WTC11 (cell line): Measurements from ENCODE around the gene SPATA9. TPM values are rescaled to one million over a fixed set of nuclear protein-coding genes. Genes with fewer than 3 reads are reported as not detected.

ENCODE experiments used
- ATAC-seq: fragments of 200-7000 bp; cut with Tn5 transposase; 2 replicates; pipeline ENCODE4 v1.10.0; 2021; ENCODE audit warnings: mild to moderate bottlenecking, moderate library complexity
- CTCF ChIA-PET: fragments of 300-600 bp; sonication (Branson Sonifier 250); formaldehyde crosslinking; loops from one replicate; lab custom pipeline; 2021; ENCODE audit warnings: antibody characterized with exemption; lab: Charles Lee
- POLR2A ChIA-PET: fragments of 350-600 bp; sonication (Branson Sonifier 250); formaldehyde crosslinking; loops from one replicate; lab custom pipeline; 2021; ENCODE audit warnings: antibody characterized with exemption; lab: Charles Lee
- DNase-seq: peaks from one replicate; pipeline ENCODE4 v3.0.0; 2021; ENCODE audit warnings: low spot score
- H3K27ac Mint-ChIP-seq: 2 replicates; pipeline ENCODE4 v1.8.0; 2021; ENCODE audit warnings: mixed read lengths
- H3K27me3 Mint-ChIP-seq: 2 replicates; pipeline ENCODE4 v1.8.0; 2021; ENCODE audit warnings: low read depth, mild to moderate bottlenecking, moderate library complexity, mixed read lengths
- H3K36me3 Mint-ChIP-seq: 2 replicates; pipeline ENCODE4 v1.8.0; 2021; ENCODE audit warnings: mixed read lengths
- H3K4me1 Mint-ChIP-seq: 2 replicates; pipeline ENCODE4 v1.8.0; 2022; ENCODE audit warnings: mixed read lengths
- H3K4me3 Mint-ChIP-seq: 2 replicates; pipeline ENCODE4 v1.8.0; 2021; ENCODE audit warnings: mild to moderate bottlenecking, moderate library complexity, mixed read lengths
- H3K9me3 Mint-ChIP-seq: 2 replicates; pipeline ENCODE4 v1.8.0; 2021; ENCODE audit warnings: mixed read lengths
- CBFB ChIP-seq: sonication (generic); formaldehyde crosslinking; IDR thresholded peaks from 2 replicates; pipeline ENCODE4 v1.8.1; 2022; ENCODE audit warnings: mild to moderate bottlenecking, low read depth, missing genetic modification reagents
- FOXJ3 ChIP-seq: sonication (generic); formaldehyde crosslinking; IDR thresholded peaks from 2 replicates; pipeline ENCODE4 v1.9.0; 2021; ENCODE audit warnings: missing genetic modification reagents, mild to moderate bottlenecking, borderline replicate concordance
- FOXK1 ChIP-seq: sonication (generic); formaldehyde crosslinking; IDR thresholded peaks from 2 replicates; pipeline ENCODE4 v1.8.0; 2022; ENCODE audit warnings: mild to moderate bottlenecking, moderate library complexity, missing genetic modification reagents
- GABPB1 ChIP-seq: sonication (generic); formaldehyde crosslinking; IDR thresholded peaks from 2 replicates; pipeline ENCODE4 v1.8.1; 2023; ENCODE audit warnings: mild to moderate bottlenecking, missing genetic modification reagents
- JAZF1 ChIP-seq: fragments of 250-450 bp; sonication (Bioruptor Pico); IDR thresholded peaks from 2 replicates; pipeline ENCODE4 v1.9.0; 2021; ENCODE audit warnings: moderate library complexity, mild to moderate bottlenecking, inconsistent platforms
- KAT7 ChIP-seq: sonication (generic); formaldehyde crosslinking; IDR thresholded peaks from 2 replicates; pipeline ENCODE4 v1.8.1; 2023; ENCODE audit warnings: missing genetic modification reagents, mild to moderate bottlenecking, borderline replicate concordance
- NR1H2 ChIP-seq: sonication (generic); formaldehyde crosslinking; IDR thresholded peaks from 2 replicates; pipeline ENCODE4 v1.9.0; 2021; ENCODE audit warnings: mild to moderate bottlenecking, moderate library complexity, missing genetic modification reagents
- NR2C2 ChIP-seq: sonication (generic); formaldehyde crosslinking; IDR thresholded peaks from 2 replicates; pipeline ENCODE4 v1.8.0; 2022; ENCODE audit warnings: mild to moderate bottlenecking, missing genetic modification reagents
- OVOL2 ChIP-seq: fragments of 250-450 bp; sonication (Bioruptor Pico); IDR thresholded peaks from 2 replicates; pipeline ENCODE4 v1.9.0; 2021; ENCODE audit warnings: mild to moderate bottlenecking, borderline replicate concordance
- SMAD3 ChIP-seq: sonication (generic); formaldehyde crosslinking; IDR thresholded peaks from 2 replicates; pipeline ENCODE4 v1.8.0; 2022; ENCODE audit warnings: missing genetic modification reagents, mild to moderate bottlenecking, borderline replicate concordance
- SOX15 ChIP-seq: fragments of 250-450 bp; sonication (Bioruptor Pico); IDR thresholded peaks from 2 replicates; pipeline ENCODE4 v1.9.0; 2021; ENCODE audit warnings: mild to moderate bottlenecking
- ZNF138 ChIP-seq: sonication (generic); formaldehyde crosslinking; conservative IDR thresholded peaks from 2 replicates; pipeline ENCODE4 v1.8.1; 2022; ENCODE audit warnings: mild to moderate bottlenecking, moderate library complexity, missing genetic modification reagents
- ZNF263 ChIP-seq: sonication (generic); formaldehyde crosslinking; IDR thresholded peaks from 2 replicates; pipeline ENCODE4 v1.8.1; 2022; ENCODE audit warnings: low read depth, mild to moderate bottlenecking, moderate library complexity, missing genetic modification reagents
- ZNF423 ChIP-seq: fragments of 250-450 bp; sonication (Bioruptor Pico); IDR thresholded peaks from 2 replicates; pipeline ENCODE4 v2.1.2; 2022; ENCODE audit warnings: mild to moderate bottlenecking, moderate library complexity
- total RNA-seq: library from RNA; stranded (reverse); gene quantifications from 3 replicates; pipeline ENCODE4 v1.2.3, GENCODE V29; 2021
- TF ChIP-seq, protein P1 (sequence below): sonication (generic); formaldehyde crosslinking; IDR thresholded peaks from 2 replicates; pipeline ENCODE4 v1.8.0; 2022; ENCODE audit warnings: mild to moderate bottlenecking, missing genetic modification reagents
- TF ChIP-seq, protein P2 (sequence below): sonication (generic); formaldehyde crosslinking; IDR thresholded peaks from 2 replicates; pipeline ENCODE4 v1.8.1; 2022; ENCODE audit warnings: mild to moderate bottlenecking, moderate library complexity, missing genetic modification reagents
- TF ChIP-seq, protein P3 (sequence below): fragments of 250-450 bp; sonication (Bioruptor Pico); conservative IDR thresholded peaks from 2 replicates; pipeline ENCODE4 v1.9.0; 2021; ENCODE audit warnings: mild to moderate bottlenecking
- TF ChIP-seq, protein P4 (sequence below): fragments of 250-450 bp; sonication (Bioruptor Pico); IDR thresholded peaks from 2 replicates; pipeline ENCODE4 v1.9.0; 2021; ENCODE audit warnings: mild to moderate bottlenecking, borderline replicate concordance
- TF ChIP-seq, protein P5 (sequence below): fragments of 250-450 bp; sonication (Bioruptor Pico); IDR thresholded peaks from 2 replicates; pipeline ENCODE4 v1.9.0; 2021; ENCODE audit warnings: mild to moderate bottlenecking
- TF ChIP-seq, protein P6 (sequence below): sonication (generic); formaldehyde crosslinking; IDR thresholded peaks from 2 replicates; pipeline ENCODE4 v1.8.1; 2023; ENCODE audit warnings: mild to moderate bottlenecking, moderate library complexity, missing genetic modification reagents

The SPATA9 gene
- total RNA-seq, 1 experiment from 2014 or later: not detected

DNA sequence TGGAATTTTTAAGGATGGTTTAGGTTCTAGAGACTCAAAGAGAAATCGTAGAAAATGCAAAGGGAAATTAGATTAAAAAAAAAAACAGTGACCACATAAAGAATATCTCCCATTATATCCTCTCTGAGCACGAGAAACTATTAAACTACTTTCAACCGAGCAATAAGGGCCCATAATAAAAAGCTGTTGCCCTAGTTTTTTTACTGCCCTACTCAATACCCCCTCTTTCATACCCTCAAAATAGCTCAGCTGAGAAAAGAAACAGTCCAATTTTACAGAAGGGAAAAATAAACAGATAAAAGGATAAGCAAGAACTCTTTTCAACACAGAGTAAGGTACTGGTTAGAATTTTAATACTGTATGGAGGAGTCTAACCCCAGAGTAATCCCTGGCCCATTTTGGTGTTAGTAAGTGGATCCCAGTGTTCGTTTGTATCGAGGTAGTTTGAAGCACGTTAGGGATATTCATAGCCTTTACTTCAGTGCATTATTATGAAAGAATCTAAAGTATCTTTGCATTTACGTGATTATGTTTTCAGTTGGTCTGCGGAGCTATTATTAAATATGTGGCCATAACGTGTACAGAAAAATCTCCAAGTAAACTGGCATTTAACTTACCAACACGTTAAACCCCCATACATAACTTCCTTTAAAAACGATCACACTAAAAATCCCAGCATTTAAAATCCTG lies 47.4 kb upstream of the SPATA9 start:
- Mint-ChIP-seq H3K27ac (peak overlapping the region; percentile 59; the same call in 1 of the 2 replicates), H3K27me3 (peaks cover 66% of the 10 kb centered on the region), H3K9me3 (no peaks in the 10 kb centered on the region), H3K4me3 (peak overlapping the region; percentile 77), H3K4me1 (peaks cover 50% of the 10 kb centered on the region), H3K36me3 (no peaks in the 10 kb centered on the region)
- ChIA-PET POLR2A (interaction anchor here (0.6 to 2.5 kb wide), 6 partner anchors 19 to 702 kb away, joined by 3 to 19 read pairs (median 5); partner anchors contain the start of genes GLRX and RFESD), CTCF (interaction anchor here (1.2 to 2.2 kb wide), 5 partner anchors 19 to 445 kb away, joined by 3 to 10 read pairs (median 6); partner anchors contain the start of gene MCTP1)
- TF ChIP-seq SOX15 (CRISPR knock-in tag) (no peak), NR1H2 (CRISPR knock-in tag) (no peak), ZNF423 (no peak), SMAD3 (CRISPR knock-in tag) (no peak), OVOL2 (no peak), CBFB (CRISPR knock-in tag) (no peak), JAZF1 (no peak), NR2C2 (CRISPR knock-in tag) (no peak), ZNF263 (no peak), ZNF138 (CRISPR knock-in tag) (no peak), GABPB1 (CRISPR knock-in tag) (no peak), FOXK1 (no peak), KAT7 (CRISPR knock-in tag) (no peak), FOXJ3 (CRISPR knock-in tag) (no peak)
- TF ChIP-seq, protein P1, sequence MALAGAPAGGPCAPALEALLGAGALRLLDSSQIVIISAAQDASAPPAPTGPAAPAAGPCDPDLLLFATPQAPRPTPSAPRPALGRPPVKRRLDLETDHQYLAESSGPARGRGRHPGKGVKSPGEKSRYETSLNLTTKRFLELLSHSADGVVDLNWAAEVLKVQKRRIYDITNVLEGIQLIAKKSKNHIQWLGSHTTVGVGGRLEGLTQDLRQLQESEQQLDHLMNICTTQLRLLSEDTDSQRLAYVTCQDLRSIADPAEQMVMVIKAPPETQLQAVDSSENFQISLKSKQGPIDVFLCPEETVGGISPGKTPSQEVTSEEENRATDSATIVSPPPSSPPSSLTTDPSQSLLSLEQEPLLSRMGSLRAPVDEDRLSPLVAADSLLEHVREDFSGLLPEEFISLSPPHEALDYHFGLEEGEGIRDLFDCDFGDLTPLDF (CRISPR knock-in tag): no peak
- TF ChIP-seq, protein P2, sequence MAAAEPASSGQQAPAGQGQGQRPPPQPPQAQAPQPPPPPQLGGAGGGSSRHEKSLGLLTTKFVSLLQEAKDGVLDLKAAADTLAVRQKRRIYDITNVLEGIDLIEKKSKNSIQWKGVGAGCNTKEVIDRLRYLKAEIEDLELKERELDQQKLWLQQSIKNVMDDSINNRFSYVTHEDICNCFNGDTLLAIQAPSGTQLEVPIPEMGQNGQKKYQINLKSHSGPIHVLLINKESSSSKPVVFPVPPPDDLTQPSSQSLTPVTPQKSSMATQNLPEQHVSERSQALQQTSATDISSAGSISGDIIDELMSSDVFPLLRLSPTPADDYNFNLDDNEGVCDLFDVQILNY (CRISPR knock-in tag): no peak
- TF ChIP-seq, protein P3, sequence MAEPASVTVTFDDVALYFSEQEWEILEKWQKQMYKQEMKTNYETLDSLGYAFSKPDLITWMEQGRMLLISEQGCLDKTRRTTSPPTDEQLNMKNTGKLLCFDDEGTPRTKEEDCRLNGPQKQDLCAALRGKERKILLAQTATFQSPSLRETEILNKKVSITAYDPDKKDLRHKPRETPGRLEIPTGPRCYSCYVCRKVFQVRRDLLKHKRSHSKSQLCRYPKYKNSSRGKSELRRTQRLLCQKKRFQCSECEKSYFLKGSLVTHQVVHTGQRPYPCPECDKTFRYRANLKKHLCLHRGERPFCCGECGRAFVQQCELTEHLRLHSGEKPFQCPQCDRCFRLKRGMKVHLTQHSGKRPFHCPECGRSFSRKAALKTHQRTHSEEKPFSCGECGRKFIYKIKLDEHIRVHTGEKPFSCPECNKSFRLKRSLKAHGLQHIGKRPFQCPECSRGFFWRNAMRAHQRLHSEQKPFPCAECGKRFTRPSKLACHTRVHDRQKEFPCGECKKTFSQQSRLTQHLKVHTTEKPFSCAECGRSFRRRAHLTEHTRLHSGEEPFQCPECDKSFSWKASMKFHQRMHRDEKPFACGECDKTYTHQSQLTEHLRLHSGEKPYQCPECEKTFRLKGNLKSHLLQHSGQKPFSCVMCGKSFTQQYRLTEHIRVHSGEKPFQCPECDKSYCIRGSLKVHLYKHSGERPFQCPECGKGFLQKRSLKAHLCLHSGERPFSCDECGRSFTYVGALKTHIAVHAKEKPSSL (CRISPR knock-in tag): no peak
- TF ChIP-seq, protein P4, sequence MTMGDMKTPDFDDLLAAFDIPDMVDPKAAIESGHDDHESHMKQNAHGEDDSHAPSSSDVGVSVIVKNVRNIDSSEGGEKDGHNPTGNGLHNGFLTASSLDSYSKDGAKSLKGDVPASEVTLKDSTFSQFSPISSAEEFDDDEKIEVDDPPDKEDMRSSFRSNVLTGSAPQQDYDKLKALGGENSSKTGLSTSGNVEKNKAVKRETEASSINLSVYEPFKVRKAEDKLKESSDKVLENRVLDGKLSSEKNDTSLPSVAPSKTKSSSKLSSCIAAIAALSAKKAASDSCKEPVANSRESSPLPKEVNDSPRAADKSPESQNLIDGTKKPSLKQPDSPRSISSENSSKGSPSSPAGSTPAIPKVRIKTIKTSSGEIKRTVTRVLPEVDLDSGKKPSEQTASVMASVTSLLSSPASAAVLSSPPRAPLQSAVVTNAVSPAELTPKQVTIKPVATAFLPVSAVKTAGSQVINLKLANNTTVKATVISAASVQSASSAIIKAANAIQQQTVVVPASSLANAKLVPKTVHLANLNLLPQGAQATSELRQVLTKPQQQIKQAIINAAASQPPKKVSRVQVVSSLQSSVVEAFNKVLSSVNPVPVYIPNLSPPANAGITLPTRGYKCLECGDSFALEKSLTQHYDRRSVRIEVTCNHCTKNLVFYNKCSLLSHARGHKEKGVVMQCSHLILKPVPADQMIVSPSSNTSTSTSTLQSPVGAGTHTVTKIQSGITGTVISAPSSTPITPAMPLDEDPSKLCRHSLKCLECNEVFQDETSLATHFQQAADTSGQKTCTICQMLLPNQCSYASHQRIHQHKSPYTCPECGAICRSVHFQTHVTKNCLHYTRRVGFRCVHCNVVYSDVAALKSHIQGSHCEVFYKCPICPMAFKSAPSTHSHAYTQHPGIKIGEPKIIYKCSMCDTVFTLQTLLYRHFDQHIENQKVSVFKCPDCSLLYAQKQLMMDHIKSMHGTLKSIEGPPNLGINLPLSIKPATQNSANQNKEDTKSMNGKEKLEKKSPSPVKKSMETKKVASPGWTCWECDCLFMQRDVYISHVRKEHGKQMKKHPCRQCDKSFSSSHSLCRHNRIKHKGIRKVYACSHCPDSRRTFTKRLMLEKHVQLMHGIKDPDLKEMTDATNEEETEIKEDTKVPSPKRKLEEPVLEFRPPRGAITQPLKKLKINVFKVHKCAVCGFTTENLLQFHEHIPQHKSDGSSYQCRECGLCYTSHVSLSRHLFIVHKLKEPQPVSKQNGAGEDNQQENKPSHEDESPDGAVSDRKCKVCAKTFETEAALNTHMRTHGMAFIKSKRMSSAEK: no peak
- TF ChIP-seq, protein P5, sequence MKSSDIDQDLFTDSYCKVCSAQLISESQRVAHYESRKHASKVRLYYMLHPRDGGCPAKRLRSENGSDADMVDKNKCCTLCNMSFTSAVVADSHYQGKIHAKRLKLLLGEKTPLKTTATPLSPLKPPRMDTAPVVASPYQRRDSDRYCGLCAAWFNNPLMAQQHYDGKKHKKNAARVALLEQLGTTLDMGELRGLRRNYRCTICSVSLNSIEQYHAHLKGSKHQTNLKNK (CRISPR knock-in tag): no peak
- TF ChIP-seq, protein P6, sequence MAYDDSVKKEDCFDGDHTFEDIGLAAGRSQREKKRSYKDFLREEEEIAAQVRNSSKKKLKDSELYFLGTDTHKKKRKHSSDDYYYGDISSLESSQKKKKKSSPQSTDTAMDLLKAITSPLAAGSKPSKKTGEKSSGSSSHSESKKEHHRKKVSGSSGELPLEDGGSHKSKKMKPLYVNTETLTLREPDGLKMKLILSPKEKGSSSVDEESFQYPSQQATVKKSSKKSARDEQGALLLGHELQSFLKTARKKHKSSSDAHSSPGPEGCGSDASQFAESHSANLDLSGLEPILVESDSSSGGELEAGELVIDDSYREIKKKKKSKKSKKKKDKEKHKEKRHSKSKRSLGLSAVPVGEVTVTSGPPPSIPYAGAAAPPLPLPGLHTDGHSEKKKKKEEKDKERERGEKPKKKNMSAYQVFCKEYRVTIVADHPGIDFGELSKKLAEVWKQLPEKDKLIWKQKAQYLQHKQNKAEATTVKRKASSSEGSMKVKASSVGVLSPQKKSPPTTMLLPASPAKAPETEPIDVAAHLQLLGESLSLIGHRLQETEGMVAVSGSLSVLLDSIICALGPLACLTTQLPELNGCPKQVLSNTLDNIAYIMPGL (CRISPR knock-in tag): no peak
- ATAC-seq: no peak
- no peak for DNase-seq
